HG03457 (cell line): Measurements from ENCODE around the gene RBMXL3.

Experiments used
- ATAC-seq: cut with Tn5 transposase; IDR thresholded peaks from one replicate; pipeline ENCODE4 v1.9.1; 2021; ENCODE audit warnings: moderate number of reproducible peaks; ENCODE audit not compliant: unreplicated experiment

Gene RBMXL3

GRCh38 chrX:115233497-115234455, 44.6 kb downstream of the RBMXL3 start, which contains the start of gene LRCH2:
Gene LRCH2 (minus strand): TSS chrX:115234096. CDS start chrX:115234041, 55 bp downstream.
- no peak for ATAC-seq

- ATAC-seq = no peak
Observed at GRCh38 chrX:115234461-115234860, 45.3 kb downstream of the RBMXL3 start.

GRCh38 chrX:115236560-115236959, 47.4 kb downstream of the RBMXL3 start:
- no peak for ATAC-seq

- ATAC-seq = no peak
Observed at GRCh38 chrX:115237056-115237455, 47.8 kb downstream of the RBMXL3 start.
